OCI-LY3 (cell line): ENCODE measurements around the gene ENDOD1.

Experiments used
- CTCF ChIP-seq: fragments of 200-600, 300-600 bp; sonication (generic); IDR thresholded peaks from 2 replicates; pipeline ENCODE4 v1.5.1; 2014; ENCODE audit warnings: antibody characterized with exemption, low read length, low read depth
- EZH2phosphoT487 ChIP-seq: fragments of 200-600 bp; shearing (Covaris generic); IDR thresholded peaks from 2 replicates; pipeline ENCODE4 v1.6.1; 2018; ENCODE audit warnings: antibody characterized with exemption, mixed run types, low read depth

- no peak for TF ChIP-seq CTCF
- TF ChIP-seq EZH2phosphoT487, result no peak
Observed at GRCh38 chr11:95067841-95068219, 21.8 kb upstream of the ENDOD1 start.
